Measurements from ENCODE around the gene STUB1.

DNA sequence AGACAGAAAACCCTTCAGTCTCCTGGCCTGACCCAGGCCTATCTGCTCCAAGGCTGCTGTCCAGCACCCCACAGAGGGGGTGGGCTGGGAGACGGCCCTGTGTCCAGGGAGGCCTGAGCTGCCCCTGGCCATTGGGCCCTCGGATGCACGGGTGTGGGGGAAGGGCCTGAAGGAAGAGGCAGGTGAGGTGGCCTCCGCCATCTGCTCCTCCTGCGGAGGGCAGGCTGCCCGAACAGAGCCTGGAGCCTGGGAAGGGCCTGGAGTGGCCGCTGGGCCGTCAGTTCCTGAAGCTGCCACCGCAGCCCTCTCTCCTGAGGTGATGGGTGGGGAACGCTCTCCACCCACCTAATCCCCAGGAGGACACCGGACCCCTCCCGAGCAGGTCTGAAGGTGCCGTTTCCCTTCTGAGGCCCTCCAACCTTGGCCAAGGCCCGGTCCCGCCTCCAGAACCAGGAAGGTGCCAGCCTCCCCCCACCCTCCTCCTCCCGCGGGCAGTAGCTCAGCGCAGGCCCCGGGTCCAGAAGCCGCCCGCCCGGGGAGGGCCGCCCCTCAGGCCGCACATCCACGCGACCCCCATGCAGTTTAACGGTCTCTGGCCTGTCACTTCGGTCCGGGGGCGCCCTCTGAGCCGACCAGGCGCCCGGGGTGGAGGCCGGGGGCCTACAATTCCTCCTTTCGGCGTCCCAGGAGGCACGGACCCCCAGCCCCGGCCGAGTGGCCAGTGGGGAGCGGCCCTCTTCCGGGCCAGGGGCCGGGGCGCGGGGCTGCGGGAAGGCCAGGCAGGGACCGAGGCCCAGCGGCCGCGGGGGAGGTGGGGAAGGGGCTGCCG is 24.6 kb downstream of the STUB1 start:
- TF ChIP-seq RAD21 (IDR thresholded peaks at IDR 0.05; ENCODE audit: low read depth) (no peak), CEBPB (IDR thresholded peaks at IDR 0.05) (no peak)
- TF ChIP-seq, protein P1, sequence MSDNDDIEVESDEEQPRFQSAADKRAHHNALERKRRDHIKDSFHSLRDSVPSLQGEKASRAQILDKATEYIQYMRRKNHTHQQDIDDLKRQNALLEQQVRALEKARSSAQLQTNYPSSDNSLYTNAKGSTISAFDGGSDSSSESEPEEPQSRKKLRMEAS (IDR thresholded peaks at IDR 0.05): no peak

All from Ishikawa (cell line).